Left lung (tissue), 10 donors: ENCODE data around the gene CEP131. TPM values are rescaled to one million over a fixed set of nuclear protein-coding genes. Genes with fewer than 3 reads are reported as not detected.

Experiments used
- ATAC-seq: fragments of 200-7000 bp; cut with Tn5 transposase; one replicate; pipeline ENCODE4 v1.9.1; 2020; ENCODE audit warnings: moderate library complexity
- DNase-seq, 4 donors: peaks; one replicate each; pipeline ENCODE4 v3.0.0-alpha.2; 2013 to 2020
- H3K27ac ChIP-seq, 2 donors: fragments of 200-600 bp; sonication (generic) in 1 of 2; one replicate each; pipeline versions ENCODE4 v1.5.0 to v1.8.0; 2020 to 2021
- H3K27me3 ChIP-seq, 2 donors: fragments of 200-600 bp; sonication (generic) in 1 of 2; one replicate each; pipeline versions ENCODE4 v1.5.0 to v1.8.0; 2020 to 2021
- H3K36me3 ChIP-seq, 2 donors: fragments of 200-600 bp; sonication (generic) in 1 of 2; one replicate each; pipeline versions ENCODE4 v1.5.0 to v1.8.0; 2020 to 2021
- H3K4me1 ChIP-seq, 2 donors: fragments of 200-600 bp; one replicate each; pipeline ENCODE4 v1.8.0; 2021
- H3K4me3 ChIP-seq, 2 donors: fragments of 200-600 bp; sonication (generic) in 1 of 2; one replicate each; pipeline versions ENCODE4 v1.5.0 to v1.8.0; 2020 to 2021; ENCODE audit warnings: mild to moderate bottlenecking in 1 of 2
- H3K9me3 ChIP-seq, 2 donors: fragments of 200-600 bp; sonication (generic) in 1 of 2; one replicate each; pipeline versions ENCODE4 v1.5.0 to v1.8.0; 2020 to 2021
- intact Hi-C, 2 donors: fragments of 100-400 bp; cut with DNase I; formaldehyde crosslinking; loops; one replicate each; pipeline versions ENCODE4 v1.11.2 to v1.14.2; 2022
- polyA plus RNA-seq, 6 donors: library from polyadenylated mRNA; unstranded; fragments of 120-200 nt; gene quantifications; one replicate each; pipeline ENCODE4 v1.2.1, GENCODE V29; 2013; ENCODE audit not compliant: insufficient read length in 6 of 6
- total RNA-seq, 2 donors: library from RNA; stranded (reverse); fragmentation: NEBNext Ultra II Directional; extraction: Animal tissue kit (Norgen Biotek cat#: 25700); gene quantifications; one replicate each; pipeline ENCODE4 v1.2.1, GENCODE V29; 2021
- TF ChIP-seq, protein P1 (sequence below), 2 donors: fragments of 200-600 bp; sonication (generic) in 1 of 2; IDR thresholded peaks; one replicate each; pipeline versions ENCODE4 v1.5.0 to v1.8.0; 2021; ENCODE audit warnings: antibody characterized with exemption in 2 of 2
- donor health status: DM: no; HTN: yes; CAD: no.
- donor health status: DM: no; HTN: no; CAD: no.

The CEP131 gene
- total and polyA plus RNA-seq, 8 donors, result 7.7 to 21.0 (median 16.9) TPM

DNA sequence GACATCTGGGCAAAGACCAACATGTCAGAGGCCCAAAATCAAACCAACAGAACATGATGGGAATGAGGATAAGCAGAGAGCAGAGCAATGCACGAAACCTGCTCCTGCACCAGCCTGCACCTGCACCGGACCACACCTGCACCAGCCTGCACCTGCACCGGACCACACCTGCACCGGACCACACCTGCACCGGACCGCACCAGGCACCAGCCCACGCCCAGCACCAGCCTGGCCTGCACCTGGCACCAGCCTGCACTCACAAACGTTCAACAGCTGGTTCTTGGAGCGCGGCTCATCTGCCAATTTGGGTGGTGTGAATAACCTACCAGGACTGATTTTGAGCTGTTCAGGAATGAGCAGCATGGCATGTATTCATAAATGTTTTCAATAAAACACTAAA, 18.2 kb downstream of the CEP131 start:
- Histone ChIP-seq H3K4me1 (peaks cover 0 to 12% of the 10 kb centered on the region in 2 donors), H3K36me3 (peaks cover 0 to 17% of the 10 kb centered on the region in 2 donors), H3K27me3 (no peaks in the 10 kb centered on the region), H3K27ac (no peak overlapping the region), H3K9me3 (no peaks in the 10 kb centered on the region), H3K4me3 (no peak overlapping the region)
- TF ChIP-seq, protein P1, sequence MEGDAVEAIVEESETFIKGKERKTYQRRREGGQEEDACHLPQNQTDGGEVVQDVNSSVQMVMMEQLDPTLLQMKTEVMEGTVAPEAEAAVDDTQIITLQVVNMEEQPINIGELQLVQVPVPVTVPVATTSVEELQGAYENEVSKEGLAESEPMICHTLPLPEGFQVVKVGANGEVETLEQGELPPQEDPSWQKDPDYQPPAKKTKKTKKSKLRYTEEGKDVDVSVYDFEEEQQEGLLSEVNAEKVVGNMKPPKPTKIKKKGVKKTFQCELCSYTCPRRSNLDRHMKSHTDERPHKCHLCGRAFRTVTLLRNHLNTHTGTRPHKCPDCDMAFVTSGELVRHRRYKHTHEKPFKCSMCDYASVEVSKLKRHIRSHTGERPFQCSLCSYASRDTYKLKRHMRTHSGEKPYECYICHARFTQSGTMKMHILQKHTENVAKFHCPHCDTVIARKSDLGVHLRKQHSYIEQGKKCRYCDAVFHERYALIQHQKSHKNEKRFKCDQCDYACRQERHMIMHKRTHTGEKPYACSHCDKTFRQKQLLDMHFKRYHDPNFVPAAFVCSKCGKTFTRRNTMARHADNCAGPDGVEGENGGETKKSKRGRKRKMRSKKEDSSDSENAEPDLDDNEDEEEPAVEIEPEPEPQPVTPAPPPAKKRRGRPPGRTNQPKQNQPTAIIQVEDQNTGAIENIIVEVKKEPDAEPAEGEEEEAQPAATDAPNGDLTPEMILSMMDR (IDR thresholded peaks at IDR 0.05), result no peak
- intact Hi-C loops, result no loop called here
- DNase-seq (no peak), ATAC-seq (no peak)

DNA sequence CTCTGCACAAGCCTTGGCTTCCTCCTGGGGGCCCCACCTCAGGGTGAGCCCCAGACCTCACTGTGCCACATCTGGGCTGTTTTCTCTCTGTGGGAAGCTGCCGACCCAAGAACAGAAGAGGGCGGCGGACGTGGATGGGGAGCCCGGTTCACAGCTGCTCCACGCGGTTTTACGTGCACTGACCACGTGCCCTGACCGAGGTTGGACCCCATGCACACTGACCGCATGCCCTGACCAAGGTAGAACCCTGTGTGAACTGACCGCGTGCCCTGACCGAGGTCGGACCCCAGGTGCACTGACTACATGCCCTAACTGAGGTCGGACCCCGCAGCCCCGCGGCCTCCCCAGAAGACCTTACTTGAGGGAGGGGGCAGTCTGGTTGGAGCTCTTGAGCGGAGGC, 19.6 kb downstream of the CEP131 start:
- no peak for ATAC-seq
- H3K27me3 ChIP-seq, result no peaks in the 10 kb centered on the region
- H3K36me3 ChIP-seq, result peaks cover 0 to 29% of the 10 kb centered on the region in 2 donors
- H3K27ac ChIP-seq, result no peak overlapping the region
- TF ChIP-seq, protein P1 (IDR thresholded peaks at IDR 0.05), result no peak
- no peak for DNase-seq
- intact Hi-C loops, result no loop called here
- no peaks in the 10 kb centered on the region for H3K9me3 ChIP-seq
- no peak overlapping the region for H3K4me3 ChIP-seq
- peaks cover 0 to 19% of the 10 kb centered on the region in 2 donors for H3K4me1 ChIP-seq

DNA sequence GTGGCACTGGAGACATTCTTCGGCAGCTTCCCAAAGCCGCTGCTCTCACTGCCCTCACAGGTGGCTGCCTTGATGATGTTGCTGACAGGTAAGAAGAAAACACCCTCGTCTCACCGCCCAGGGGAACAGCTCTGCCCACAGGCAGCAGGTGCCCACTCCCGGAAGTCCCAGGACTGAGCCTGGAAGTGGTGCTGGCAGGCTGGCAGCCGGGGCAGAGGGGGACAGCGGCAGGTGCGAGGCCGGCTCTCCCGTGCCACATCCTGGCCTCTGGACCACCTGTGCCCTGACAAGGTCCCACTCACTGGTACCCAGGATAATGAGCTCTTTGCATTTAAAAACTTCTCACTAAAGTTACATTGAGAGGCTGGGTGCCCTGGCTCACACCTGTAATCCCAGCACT, 20.4 kb downstream of the CEP131 start:
- Histone ChIP-seq H3K9me3 (no peaks in the 10 kb centered on the region), H3K4me3 (no peak overlapping the region), H3K27ac (no peak overlapping the region), H3K36me3 (peaks cover 0 to 35% of the 10 kb centered on the region in 2 donors), H3K4me1 (peaks cover 0 to 19% of the 10 kb centered on the region in 2 donors), H3K27me3 (no peaks in the 10 kb centered on the region)
- no peak for DNase-seq
- intact Hi-C loops, result no loop called here
- no peak for ATAC-seq
- TF ChIP-seq, protein P1 (IDR thresholded peaks at IDR 0.05), result no peak

DNA sequence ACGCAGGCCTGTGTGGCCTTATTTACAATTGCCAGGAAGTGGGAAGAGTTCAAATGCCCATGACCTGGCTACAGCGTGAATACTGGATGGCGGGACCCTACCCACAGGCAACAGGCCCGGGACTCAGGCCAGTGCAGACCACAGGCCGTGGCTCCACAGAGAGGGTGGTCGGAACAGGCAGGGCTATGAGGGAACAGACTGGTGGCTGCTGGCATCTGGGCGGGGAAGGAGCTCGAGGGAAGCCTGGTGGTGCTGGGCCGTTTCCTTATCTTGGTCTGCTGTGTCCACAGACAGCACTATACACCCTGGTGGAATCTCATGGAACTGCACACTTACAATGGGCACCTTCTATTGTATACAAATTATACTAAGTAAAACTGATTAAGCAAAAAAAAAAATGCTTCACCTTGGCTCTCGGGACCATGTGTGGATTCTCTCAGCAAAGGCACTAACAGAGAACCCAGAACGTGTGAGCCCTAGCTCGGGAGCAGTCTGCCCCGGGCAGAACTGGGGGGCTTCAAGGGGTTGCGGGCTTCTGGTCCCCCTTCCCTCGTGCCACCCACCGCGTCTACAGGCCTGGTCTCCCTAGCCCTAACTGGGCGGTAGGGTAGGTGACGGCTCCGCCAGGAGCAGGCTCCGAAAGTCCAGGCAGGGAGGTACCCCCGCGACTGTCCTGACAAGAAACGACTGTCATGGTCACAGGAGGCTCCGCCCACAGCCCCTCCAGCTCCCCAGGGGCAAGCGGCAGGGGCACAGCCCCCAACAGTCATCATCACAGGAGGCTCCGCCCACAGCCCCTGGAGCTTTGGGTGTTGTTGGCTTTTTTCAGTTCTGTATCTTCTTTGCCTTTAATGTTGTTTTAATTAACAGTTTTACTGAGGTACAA, 21.8 kb downstream of the CEP131 start:
- Histone ChIP-seq H3K36me3 (peaks cover 0 to 37% of the 10 kb centered on the region in 2 donors), H3K4me3 (no peak overlapping the region), H3K4me1 (peaks cover 0 to 22% of the 10 kb centered on the region in 2 donors), H3K9me3 (no peaks in the 10 kb centered on the region), H3K27me3 (no peaks in the 10 kb centered on the region), H3K27ac (no peak overlapping the region)
- TF ChIP-seq, protein P1 (IDR thresholded peaks at IDR 0.05), result peak; percentile 53 to 76
- intact Hi-C loops, result loop anchor here in 1 of 2 donors (2.0 kb wide), 1 partner anchor 58 kb away; no protein-coding TSS in a partner anchor
- ATAC-seq, result peak; percentile 89
- peak in 2 of 4 donors; percentile 25 to 49 for DNase-seq

DNA sequence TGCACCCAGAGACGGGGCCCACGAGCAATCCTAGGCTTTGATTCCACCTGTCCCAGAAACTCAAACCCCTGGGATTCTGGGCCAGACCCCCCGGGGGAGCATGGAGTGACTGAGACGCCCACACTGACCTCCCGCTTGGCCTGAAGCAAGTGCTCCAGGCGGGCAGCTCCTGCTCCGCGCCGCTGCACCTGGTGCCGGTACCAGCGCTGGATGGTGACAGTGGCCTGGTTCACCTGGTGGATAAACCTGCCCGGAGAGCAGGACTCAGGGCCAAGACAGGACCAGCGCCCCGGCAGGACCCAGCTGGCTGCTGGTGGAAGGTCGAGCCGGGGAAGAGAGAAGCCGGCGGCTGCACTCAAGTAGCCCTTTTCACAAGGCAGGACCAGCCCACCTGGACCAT, 22.6 kb downstream of the CEP131 start:
- peaks cover 0 to 45% of the 10 kb centered on the region in 2 donors for H3K36me3 ChIP-seq
- ATAC-seq, result no peak
- H3K4me3 ChIP-seq, result no peak overlapping the region
- DNase-seq, result no peak
- intact Hi-C loops, result loop anchor here in 1 of 2 donors (2.0 kb wide), 1 partner anchor 57 kb away; no protein-coding TSS in a partner anchor
- H3K9me3 ChIP-seq, result no peaks in the 10 kb centered on the region
- TF ChIP-seq, protein P1 (IDR thresholded peaks at IDR 0.05), result no peak
- H3K27ac ChIP-seq, result no peak overlapping the region
- H3K4me1 ChIP-seq, result peaks cover 0 to 22% of the 10 kb centered on the region in 2 donors
- no peaks in the 10 kb centered on the region for H3K27me3 ChIP-seq
